Peyer's patch (tissue), 4 donors: ENCODE measurements around the gene COL24A1.

ENCODE experiments used
- CTCF ChIP-seq, 6 experiments: fragments of 450-650 bp in 4 of 6; fragments of 200-600 bp in 2 of 6; sonication (generic) in 1 of 6; IDR thresholded peaks; one replicate each; pipeline ENCODE4 v1.5.1; 2017 to 2019; ENCODE audit warnings: antibody characterized with exemption in 6 of 6, mild to moderate bottlenecking in 3 of 6, moderate library complexity in 1 of 6
- POLR2A ChIP-seq, 2 donors: fragments of 450-650 bp; IDR thresholded peaks; one replicate each; pipeline ENCODE4 v1.5.1; 2017; ENCODE audit warnings: antibody characterized with exemption in 2 of 2, mild to moderate bottlenecking in 2 of 2, moderate library complexity in 2 of 2

GRCh38 chr1:85806236-85806965 is 350.2 kb downstream of the COL24A1 start:
- no peak for TF ChIP-seq POLR2A (IDR thresholded peaks at IDR 0.05)
- no peak for TF ChIP-seq CTCF (IDR thresholded peaks at IDR 0.05)
